ENCODE measurements around the gene XIRP2. TPM values are rescaled to one million over a fixed set of nuclear protein-coding genes. Genes with fewer than 3 reads are reported as not detected.

The XIRP2 gene
- polyA plus RNA-seq, 1 experiment = not detected

- DNase-seq (ENCODE audit: low read depth) = no peak
These were observed 310.3 kb downstream of the XIRP2 start for GRCh38 chr2:167198576-167198975.

DNA sequence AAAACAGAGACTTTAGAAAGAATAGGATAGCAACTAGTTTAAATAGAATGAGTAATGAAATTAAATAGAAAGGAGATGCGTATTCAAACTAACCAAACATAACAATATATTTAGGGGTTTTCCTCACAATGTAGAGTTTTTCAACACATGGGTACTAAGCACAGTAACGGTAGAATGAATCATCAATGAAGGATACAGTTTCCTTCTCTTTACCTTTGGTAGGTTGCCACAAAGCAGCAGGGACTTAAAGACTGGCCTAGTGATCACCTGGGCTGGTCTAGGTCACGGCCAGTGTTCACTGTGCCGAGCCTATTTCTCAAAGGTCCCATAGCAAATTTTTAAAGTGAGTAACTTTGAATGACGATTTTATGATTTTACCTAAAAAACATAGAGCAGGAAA is 311.7 kb downstream of the XIRP2 start:
- no peaks in the 10 kb centered on the region for H3K36me3 ChIP-seq (ENCODE audit: control insufficient read depth, insufficient read depth, low read length)
- ChIA-PET POLR2A (no interaction called here), CTCF (interaction anchor here (1.1 kb wide), 1 partner anchor 12 kb away, joined by 3 read pairs; no protein-coding TSS in a partner anchor)
- no peak for TF ChIP-seq CTCF (IDR thresholded peaks at IDR 0.05; ENCODE audit: insufficient read depth, low read depth, low read length)
- H3K27me3 ChIP-seq (ENCODE audit: control insufficient read depth, insufficient read depth, low read length) = no peaks in the 10 kb centered on the region
- DNase-seq (ENCODE audit: low read depth) = no peak
- H3K4me3 ChIP-seq (ENCODE audit: low read depth, low read length) = no peak overlapping the region

More at GRCh38 chr2:167198576-167198975, 310.3 kb downstream of the XIRP2 start:
- no peaks in the 10 kb centered on the region for H3K36me3 ChIP-seq (ENCODE audit: control insufficient read depth, insufficient read depth, low read length)
- no peak overlapping the region for H3K4me3 ChIP-seq (ENCODE audit: low read depth, low read length)
- POLR2A ChIA-PET = no interaction called here
- no peaks in the 10 kb centered on the region for H3K27me3 ChIP-seq (ENCODE audit: control insufficient read depth, insufficient read depth, low read length)
- CTCF ChIA-PET = no interaction called here
- TF ChIP-seq CTCF (IDR thresholded peaks at IDR 0.05; ENCODE audit: insufficient read depth, low read depth, low read length) = no peak

DNA sequence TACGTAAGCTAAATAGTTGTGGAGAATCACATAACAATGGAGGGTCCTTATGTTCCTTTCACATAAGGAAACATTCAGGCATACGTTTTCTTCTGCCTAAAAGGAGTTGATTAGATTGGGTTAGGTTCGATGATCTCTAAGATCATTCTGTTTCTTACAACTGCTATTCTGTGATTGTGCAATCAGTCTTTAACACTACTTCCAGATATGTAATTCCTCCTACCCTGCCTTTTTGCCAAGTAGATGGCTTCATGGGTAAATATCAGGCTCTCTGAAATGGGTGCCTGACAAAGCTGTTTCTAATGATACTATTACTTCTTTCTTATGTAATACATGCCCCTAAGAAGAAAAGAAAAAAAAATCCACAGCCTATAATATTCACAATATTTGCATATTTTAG is 321.5 kb downstream of the XIRP2 start:
- Histone ChIP-seq H3K27me3 (ENCODE audit: control insufficient read depth, insufficient read depth, low read length) (no peaks in the 10 kb centered on the region), H3K36me3 (ENCODE audit: control insufficient read depth, insufficient read depth, low read length) (no peaks in the 10 kb centered on the region), H3K4me3 (ENCODE audit: low read depth, low read length) (no peak overlapping the region)
- no peak for DNase-seq (ENCODE audit: low read depth)
- no peak for TF ChIP-seq CTCF (IDR thresholded peaks at IDR 0.05; ENCODE audit: insufficient read depth, low read depth, low read length)
- ChIA-PET POLR2A (no interaction called here), CTCF (interaction anchor here (1.2 to 6.2 kb wide), 3 partner anchors 8 to 671 kb away, joined by 3 to 58 read pairs (median 3); no protein-coding TSS in a partner anchor)

DNA sequence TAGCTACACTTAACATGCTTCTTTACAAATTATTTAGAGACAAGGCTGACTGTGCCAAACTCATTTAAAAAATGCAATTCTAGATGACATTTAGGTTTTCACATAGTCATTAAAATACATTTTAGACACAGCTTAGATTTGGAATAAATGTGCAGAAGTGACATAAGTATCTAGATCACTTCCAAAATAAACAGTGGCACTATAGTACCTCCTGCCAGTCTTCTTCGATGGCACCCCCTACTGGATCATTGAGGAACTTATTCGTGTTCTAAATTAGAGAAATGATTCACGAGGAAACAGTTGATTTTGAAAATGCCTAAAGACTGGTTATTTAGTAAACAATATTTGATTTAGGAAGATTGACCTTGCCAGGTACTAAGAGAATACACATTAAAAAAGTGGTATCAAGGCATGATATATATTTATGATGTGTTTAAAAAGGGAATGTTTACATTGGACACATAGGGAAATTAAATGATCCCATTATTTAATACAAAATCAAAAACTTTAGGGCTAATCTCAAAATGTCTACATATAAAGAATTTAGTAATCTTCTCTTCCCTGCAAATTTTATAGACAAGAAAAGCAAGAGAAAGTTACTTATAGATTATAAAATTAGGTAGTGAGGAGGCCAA is 323.9 kb downstream of the XIRP2 start:
- CTCF ChIA-PET = interaction anchor here (0.6 to 6.2 kb wide), 15 partner anchors 9 to 907 kb away, joined by 3 to 58 read pairs (median 3); no protein-coding TSS in a partner anchor
- Histone ChIP-seq H3K36me3 (ENCODE audit: control insufficient read depth, insufficient read depth, low read length) (no peaks in the 10 kb centered on the region), H3K27me3 (ENCODE audit: control insufficient read depth, insufficient read depth, low read length) (no peaks in the 10 kb centered on the region), H3K4me3 (ENCODE audit: low read depth, low read length) (no peak overlapping the region)
- peak; percentile 74 for TF ChIP-seq CTCF (IDR thresholded peaks at IDR 0.05; ENCODE audit: insufficient read depth, low read depth, low read length)
- no peak for DNase-seq (ENCODE audit: low read depth)
- POLR2A ChIA-PET = no interaction called here

- no peak overlapping the region for H3K4me3 ChIP-seq (ENCODE audit: low read depth, low read length)
- no peak for DNase-seq (ENCODE audit: low read depth)
- no peaks in the 10 kb centered on the region for H3K36me3 ChIP-seq (ENCODE audit: control insufficient read depth, insufficient read depth, low read length)
- H3K27me3 ChIP-seq (ENCODE audit: control insufficient read depth, insufficient read depth, low read length) = no peaks in the 10 kb centered on the region
- TF ChIP-seq CTCF (IDR thresholded peaks at IDR 0.05; ENCODE audit: insufficient read depth, low read depth, low read length) = no peak
- ChIA-PET POLR2A (no interaction called here), CTCF (no interaction called here)
These were observed 327.3 kb downstream of the XIRP2 start for GRCh38 chr2:167215595-167215994.
